CD4-positive, alpha-beta T cell treated with Interleukin-17A for 4 hours (primary cell): ENCODE measurements around the gene ADAP1.

ENCODE experiments used
- DNase-seq: peaks from one replicate; pipeline ENCODE4 v3.0.0-alpha.2; 2020; ENCODE audit warnings: mixed read lengths

Gene ADAP1

GRCh38 chr7:903921-904755, 50.3 kb downstream of the ADAP1 start:
- DNase-seq = no peak

GRCh38 chr7:902996-903395, 51.5 kb downstream of the ADAP1 start:
- no peak for DNase-seq

DNA sequence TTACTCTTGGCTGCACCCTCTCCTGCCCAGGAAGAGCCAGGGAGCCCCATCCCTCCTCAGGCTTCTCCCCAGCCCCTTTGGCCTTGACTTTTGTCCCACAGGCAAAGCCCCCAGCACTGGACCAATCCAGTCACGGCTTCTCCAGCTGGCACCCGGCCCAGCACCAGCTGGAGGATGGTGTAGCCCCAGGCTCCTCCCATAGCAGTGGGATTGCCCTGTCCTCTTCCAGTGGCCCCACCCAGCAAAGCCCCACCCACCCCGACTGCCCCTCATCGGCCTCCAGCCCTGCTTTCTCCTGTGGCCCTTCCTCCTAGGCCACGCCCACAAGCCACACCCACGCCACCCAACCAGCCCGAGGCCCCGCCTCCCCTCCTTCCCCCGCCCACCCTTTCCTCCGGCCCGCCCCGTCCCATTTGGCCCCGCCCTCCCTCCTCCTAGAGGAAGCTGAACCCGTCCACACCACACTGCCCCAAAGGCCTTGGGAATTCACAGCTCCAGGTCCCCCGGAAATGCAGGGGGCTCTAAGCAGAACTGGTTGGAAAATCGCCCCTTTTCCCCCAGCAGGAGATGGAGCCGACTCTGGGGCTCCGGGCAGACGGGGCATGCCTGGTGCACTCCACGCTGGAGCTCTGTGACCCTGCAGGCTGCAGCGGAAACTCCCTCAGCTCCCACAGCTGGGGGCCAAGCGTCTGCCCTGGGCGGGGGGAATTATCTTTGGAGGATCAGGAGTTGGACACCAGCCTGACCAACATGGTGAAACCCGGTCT, 52.9 kb downstream of the ADAP1 start:
- DNase-seq = peak; percentile 57

- no peak for DNase-seq
Measured at GRCh38 chr7:901041-901387, 53.5 kb downstream of the ADAP1 start.

DNA sequence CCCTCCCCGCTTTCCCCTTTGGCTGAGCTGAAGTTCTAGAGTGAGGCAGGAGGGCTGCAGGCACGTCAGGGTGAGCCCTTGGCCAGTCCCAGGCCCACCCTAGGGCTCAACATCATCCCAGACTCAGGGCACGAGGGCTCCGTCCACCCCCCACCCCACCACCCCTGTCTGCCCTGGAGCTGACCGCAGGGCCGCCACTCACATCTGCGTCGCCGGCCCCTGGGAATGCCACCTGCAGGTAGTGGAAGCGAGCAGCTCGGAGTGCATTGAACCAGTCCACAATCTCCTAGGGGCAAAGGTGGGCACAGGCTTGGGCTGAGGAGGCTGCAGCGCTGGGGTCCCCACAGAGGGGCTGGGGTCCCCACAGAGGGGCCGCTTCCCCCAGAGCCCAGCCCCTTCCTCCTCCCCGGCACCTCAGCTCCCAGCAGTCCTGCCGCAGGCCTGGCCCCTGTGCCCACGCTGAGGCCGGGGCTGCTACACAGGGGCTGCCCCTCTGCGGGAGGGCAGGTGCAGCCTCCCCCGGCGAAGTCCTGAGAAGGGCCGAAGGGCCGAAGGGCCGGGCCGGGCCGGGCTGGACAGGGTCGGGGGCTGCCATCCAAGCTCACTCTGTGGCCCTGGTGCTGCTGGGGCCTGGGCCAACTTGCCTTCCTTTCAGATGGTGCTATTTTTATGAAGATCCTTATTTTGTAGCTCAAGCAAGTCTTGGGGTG, 54.0 kb downstream of the ADAP1 start:
- DNase-seq = no peak

DNA sequence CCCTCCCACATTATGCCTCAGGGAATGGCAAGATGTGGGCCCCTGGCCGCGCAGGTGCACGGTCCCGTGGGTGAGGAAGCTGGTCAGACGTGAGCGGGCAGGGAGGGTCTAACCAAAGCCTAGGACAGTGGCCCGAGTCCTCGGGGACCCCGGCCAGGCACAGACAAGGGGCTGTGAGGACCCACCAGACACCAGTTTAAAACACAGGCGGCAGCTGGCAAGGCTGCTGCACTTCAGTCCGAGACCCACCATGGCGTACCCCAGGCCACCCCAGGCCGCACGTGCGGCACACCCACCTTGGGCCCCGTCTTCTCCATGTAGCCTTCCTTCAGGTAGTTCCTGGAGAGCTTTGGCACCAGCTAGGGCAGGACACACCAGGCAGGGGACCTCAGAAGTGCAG, 54.7 kb downstream of the ADAP1 start:
- DNase-seq = no peak

GRCh38 chr7:898855-899681, 55.4 kb downstream of the ADAP1 start:
- no peak for DNase-seq

GRCh38 chr7:898460-898854, 56.0 kb downstream of the ADAP1 start:
- DNase-seq = no peak

- no peak for DNase-seq
Measured at GRCh38 chr7:897771-898376, 56.6 kb downstream of the ADAP1 start.

DNA sequence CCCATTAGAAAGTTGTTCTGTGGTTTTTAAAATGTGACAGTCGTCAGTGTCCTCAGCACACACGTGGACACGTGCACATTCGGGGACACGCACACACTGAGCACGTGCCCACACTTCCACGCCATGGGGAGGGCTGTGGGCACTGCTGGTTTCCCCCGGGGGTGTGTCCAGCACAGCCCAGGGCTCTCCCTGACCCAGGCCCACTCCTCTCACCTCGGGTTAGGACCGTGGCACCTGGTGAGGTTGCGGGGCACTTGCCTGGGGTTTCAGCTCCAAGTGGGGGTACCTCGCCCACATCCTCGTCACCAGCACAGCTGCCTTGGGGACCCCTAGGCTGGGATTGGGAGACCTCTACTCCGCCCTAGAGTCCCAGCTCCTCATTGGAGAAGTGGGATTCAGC, 57.4 kb downstream of the ADAP1 start:
- no peak for DNase-seq

GRCh38 chr7:896346-897075, 58.0 kb downstream of the ADAP1 start:
- no peak for DNase-seq

DNA sequence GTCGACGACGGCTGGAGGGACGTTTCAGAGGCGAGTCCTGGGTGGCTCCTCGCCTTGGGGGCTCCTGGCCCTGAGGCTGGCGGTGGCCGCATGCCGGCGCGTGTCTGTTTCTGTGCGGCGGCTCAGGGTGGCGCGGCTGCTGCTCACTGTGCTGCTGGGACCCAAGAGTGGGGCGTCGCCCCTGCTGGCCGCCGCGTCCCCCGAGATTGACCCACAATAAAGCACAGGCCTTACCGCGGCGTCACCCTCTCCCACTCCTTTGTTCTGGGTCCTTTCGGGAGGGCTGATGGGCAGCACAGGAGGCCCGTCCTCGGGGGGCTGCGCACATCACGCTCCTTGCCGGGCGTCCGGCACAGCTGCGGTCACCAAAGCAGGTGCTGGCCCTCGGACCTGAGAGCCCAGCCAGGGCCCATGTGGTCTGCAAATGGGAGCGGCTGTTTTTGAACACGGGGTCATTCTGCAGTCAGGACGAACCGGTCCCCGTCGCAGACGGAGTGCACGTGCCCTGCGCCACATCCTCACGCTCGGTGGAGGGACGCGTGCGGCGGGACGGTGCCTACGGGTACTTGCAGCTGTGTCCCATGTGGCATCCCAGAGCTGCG, 58.9 kb downstream of the ADAP1 start:
- DNase-seq = no peak

GRCh38 chr7:894927-895450, 59.5 kb downstream of the ADAP1 start:
- DNase-seq = no peak

GRCh38 chr7:894164-894867, 60.2 kb downstream of the ADAP1 start:
- DNase-seq = no peak

- DNase-seq = no peak
Measured at GRCh38 chr7:893686-894085, 60.8 kb downstream of the ADAP1 start.

DNA sequence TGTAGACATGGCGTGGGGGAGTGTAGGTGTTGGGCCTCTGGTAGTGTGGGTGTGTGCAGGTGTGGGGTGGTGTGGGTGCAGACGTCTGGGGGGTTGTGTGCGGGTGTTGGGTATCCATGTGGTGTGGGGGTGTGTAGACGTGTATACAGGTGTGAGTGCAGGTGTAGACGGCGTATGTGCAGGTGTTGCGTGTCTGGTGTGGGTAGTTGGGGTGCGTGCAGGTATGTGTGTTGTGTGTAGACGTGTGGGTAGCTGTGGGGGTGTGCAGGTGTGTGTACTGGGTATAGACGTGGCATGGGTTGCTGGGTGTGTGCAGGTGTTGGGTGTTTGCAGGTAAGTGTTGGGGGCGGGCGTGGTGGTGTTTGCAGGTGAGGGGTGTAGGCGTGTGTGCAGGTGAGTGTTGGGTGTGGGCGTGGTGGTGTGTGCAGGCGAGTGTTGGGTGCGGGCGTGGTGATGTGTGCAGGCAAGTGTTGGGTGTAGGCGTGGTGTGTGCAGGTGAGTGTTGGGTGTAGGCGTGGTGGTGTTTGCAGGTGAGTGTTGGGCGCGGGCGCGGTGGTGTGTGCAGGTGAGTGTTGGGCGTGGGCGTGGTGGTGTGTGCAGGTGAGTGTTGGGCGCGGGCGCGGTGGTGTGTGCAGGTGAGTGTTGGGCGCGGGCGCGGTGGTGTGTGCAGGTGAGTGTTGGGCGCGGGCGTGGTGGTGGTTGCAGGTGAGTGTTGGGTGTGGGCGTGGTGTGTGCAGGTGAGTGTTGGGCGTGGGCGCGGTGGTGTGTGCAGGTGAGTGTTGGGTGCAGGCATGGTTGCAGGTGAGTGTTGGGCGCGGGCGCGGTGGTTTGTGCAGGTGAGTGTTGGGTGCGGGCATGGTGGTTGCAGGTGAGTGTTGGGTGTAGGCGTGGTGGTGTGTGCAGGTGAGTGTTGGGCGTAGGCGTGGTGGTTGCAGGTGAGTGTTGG, 61.6 kb downstream of the ADAP1 start:
- DNase-seq = no peak

DNA sequence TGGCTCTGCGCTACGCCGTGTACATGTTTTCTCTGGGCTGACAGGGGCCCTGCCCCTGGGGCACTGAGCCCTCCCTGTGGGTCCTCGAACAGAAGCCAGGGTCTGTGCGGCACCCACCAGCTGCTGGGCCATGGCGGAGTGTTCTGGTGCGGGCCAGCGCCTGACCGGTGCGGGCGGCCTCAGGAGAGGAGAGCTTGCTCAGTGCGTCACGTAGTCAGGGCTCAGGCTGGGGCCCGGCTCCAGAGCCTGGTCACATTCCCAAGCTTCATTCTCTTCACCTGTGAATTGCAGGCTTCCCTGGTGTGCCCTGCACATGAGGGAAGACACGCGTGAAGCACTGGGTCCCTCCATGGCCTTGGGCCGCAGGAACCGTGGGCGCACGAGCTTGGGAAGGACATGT, 62.7 kb downstream of the ADAP1 start:
- DNase-seq = no peak

- DNase-seq = no peak
Measured at GRCh38 chr7:891291-891690, 63.2 kb downstream of the ADAP1 start.

- DNase-seq = no peak
Measured at GRCh38 chr7:890868-891267, 63.6 kb downstream of the ADAP1 start.
